ENCODE data around the gene HSPA6.
"Not testable (repeated sequence)": the region's sequence is repeated elsewhere in the genome, so short reads cannot be mapped to it uniquely, and the experiment has no call there.

- TF ChIP-seq EZH2 (IDR thresholded peaks at IDR 0.05; ENCODE audit: insufficient read depth, low read length); CTCF (IDR thresholded peaks at IDR 0.05; ENCODE audit: insufficient read depth, low read depth, low read length): not testable (repeated sequence)
Observed at GRCh38 chr1:161523041-161523816, 1.1 kb upstream of the HSPA6 start.

Data from astrocyte (in vitro differentiated cells and primary cell).